Suppressor macrophage treated with lipopolysaccharide for 4 hours (primary cell): ENCODE results near the gene OR2D2.
A peak's percentile ranks its signal among the peaks of the same experiment; 100 is the strongest.
"Not testable (repeated sequence)": the region's sequence is repeated elsewhere in the genome, so short reads cannot be mapped to it uniquely, and the experiment has no call there.

ENCODE experiments used
- DNase-seq: peaks from one replicate; pipeline ENCODE4 v3.0.0-alpha.2; 2020

OR2D2 gene

GRCh38 chr11:6876325-6876724 is 16.0 kb downstream of the OR2D2 start, which contains the start of gene OR10A4:
TSS of gene OR10A4 (plus strand) at chr11:6876625. CDS start at chr11:6876648, 23 bp downstream.
- no peak for DNase-seq

DNA sequence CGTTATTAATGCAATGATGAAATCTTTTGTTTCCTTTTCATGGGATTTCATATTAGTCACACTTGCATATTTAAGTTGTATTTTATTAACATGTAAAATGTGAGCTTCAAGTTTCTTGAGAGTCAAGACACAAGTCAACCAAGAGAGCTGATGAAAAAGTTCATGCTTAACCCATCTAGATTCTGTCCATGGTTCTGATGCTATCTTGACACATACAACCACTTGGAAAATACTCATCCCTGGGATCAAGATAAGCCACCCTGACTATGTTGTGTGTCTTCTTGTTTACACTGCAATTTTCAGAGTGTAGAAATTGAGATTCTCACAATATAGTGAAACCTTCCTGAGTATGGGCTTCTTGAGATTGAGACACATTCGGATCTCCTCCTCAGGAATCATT is 16.5 kb downstream of the OR2D2 start:
- no peak for DNase-seq

DNA sequence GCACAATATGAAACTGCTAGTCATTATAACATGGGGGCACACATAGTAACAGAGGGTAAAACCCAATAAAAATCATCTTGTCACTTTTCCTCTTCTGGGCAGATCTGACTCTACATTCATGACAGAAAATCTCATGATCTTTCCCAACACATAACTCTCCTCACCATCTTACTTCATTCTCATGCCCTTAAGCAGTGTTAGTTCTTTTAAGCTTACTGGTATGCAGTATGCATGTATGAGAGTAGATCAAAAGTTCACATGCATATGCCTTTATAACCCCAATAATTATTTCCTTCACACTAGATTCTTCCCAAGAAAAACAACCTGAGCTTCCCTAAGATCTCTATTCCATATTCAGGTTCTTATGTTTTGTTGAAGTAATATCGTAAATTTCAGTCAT is 21.0 kb downstream of the OR2D2 start:
- no peak for DNase-seq

DNA sequence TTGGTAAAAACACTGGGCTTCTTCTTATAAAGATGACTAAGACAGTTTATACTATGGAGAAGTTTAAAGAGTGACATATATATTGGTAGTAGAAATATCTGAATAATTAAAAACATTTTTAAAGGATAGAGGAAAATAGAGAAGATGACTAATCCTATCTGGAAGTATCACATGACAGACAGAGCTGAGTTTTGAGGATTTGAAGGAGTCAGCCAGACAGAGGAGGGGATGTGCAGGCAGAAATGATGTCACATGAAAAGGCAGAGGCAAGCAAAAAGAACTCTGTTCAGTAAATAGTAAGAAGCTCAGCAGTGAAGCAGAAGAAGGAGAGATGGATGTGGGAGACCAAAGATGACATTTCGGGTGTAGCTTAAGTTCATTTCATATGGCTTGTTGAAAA is 27.9 kb downstream of the OR2D2 start:
- peak; percentile 9 for DNase-seq

DNA sequence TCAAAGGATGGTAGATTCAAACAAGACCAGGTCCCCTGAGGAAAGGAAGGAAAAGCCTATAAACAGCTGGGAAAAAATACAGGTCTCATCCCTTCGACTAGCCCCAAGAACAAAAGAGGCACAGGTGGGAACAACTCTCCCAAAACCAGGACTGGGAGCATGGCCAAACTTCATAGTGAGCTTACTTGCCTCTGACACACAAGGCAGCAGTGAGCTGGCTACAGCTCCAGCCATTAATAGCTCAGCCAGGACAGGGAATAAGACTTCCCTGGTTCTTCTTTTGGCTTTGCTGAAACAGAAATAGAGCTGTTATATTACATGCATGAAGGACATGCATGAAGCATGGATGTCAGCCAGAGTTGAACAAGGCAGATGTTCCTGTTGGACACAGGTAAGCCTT is 29.3 kb downstream of the OR2D2 start, which contains the start of gene OR10A2:
Gene OR10A2, plus strand, starts transcription at position 97 of the 400 bp plus-strand sequence. CDS start 6,698 bp downstream, outside the sequence.
- no peak for DNase-seq

- peak; percentile 40 for DNase-seq
Observed at GRCh38 chr11:6856871-6857270, 35.4 kb downstream of the OR2D2 start.

- no peak for DNase-seq
Observed at GRCh38 chr11:6855971-6856541, 36.2 kb downstream of the OR2D2 start.

GRCh38 chr11:6854801-6855200 is 37.5 kb downstream of the OR2D2 start:
- not testable (repeated sequence) for DNase-seq

- DNase-seq: no peak
Observed at GRCh38 chr11:6850526-6850925, 41.8 kb downstream of the OR2D2 start.

DNA sequence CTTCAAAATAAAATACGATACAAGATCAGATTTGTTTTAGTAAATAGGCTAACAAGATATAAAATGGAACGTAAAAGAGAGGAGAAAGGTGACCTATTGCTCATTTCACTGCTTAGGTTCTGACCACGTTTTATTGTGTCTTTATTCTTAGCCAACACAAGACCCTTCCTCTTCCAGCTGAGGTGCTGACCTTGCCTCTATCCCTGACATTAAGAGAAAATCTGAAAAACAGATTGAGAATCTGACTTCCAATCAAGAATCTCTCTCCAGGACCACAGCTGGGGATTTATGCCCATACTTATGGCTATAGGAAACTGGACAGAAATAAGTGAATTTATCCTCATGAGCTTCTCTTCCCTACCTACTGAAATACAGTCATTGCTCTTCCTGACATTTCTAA is 46.9 kb downstream of the OR2D2 start, which contains the start of gene OR10A5:
Gene OR10A5, plus strand, starts transcription at position 301 of the 400 bp plus-strand sequence. Its CDS starts 0 bp downstream, at position 301.
- no peak for DNase-seq

GRCh38 chr11:6844356-6844755 is 47.9 kb downstream of the OR2D2 start:
- DNase-seq: no peak

- DNase-seq: no peak
Observed at GRCh38 chr11:6843670-6844069, 48.6 kb downstream of the OR2D2 start.

DNA sequence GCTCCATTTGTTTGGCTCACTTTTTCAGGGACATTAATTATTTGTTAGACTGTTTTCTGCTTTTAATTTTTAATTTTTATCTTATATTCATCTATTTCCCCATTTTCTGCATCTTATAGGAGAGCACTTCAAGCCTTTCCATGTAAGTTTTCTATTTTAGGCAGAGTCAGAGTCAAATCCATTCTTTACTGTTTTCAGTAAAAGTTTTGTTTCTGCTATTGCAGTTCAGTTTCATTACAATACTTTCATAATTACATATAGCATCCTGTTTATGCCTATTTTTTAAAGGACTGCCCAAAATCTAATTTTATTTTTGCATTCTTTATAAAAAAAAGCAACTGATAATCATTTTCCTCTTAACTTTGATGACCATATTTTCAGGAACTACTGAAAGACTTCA is 50.6 kb downstream of the OR2D2 start:
- DNase-seq: no peak
